ENCODE data around the gene COL4A1.

Gene COL4A1

DNA sequence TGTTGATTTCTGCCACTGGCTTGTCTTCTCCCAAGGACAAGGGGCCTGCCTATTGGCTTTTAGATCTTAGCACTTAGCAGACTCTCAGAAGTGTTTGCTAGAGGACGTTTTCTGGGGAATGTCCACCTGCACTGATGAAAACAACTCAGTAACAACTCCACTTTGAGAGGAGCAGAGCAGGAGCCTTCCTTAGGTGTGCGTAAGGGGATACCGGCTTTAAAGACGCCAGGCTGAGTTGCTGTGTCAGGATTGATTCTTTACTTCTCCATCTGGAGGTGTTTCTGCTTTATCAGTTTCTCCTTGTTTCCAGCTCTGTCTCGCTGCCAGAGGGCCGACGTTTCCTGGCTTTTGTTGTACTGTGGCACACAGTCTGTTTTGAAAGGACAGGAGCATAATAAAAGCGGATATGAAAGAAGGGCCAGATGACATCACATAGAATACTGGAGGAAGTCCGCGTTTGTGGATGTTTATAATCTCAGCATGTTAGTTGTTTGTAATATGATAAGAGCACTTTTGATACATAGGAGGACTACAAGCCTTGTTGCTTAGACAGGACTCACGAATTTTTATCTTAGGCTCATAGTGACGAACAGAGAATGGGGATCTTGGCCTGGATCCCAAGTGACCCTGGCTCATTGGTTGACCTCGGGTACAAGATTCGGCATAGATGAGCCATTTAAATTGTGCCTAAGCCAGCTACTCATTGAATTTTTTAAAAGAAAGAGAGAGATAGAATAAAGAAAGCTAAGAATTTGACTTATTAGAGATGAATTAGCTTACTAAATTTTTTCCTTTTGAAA lies 34.7 kb upstream of the COL4A1 start:
- DNase-seq (ENCODE audit: low read depth in 1 of 2, low spot score in 1 of 2) = no peak

DNA sequence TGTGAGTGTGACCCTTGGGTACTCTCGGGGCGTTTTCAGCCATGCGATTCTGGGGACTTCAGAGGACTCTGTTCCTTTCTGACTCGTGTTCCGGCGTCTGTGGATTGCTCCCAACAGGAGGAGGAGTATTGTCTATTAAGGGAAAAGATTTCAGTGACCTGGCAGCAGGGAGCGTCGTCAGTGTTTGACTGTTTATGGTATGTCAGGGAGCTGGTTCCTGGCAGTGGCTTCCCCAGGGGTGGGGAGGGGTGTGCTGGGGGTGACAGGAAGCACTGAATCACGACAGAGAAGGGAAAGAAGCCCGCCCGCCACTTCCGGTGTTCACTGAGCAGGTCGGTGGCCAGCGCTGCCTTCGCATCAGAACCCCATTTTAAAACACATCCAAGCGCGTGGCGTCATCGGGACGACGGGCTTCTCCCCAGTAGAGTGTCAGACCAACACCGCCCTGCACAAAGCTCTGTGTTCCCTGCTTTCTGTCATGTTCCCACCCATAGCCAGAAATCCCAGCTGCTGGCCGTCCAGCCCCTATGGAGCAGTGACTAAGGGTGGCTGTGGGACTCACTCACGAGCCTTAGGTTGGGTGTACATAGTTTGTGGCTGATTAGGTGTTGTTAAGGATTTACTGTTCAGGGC lies 34.0 kb upstream of the COL4A1 start:
- peak in 1 of 2 donors; percentile 5 for DNase-seq (ENCODE audit: low read depth in 1 of 2, low spot score in 1 of 2)

DNA sequence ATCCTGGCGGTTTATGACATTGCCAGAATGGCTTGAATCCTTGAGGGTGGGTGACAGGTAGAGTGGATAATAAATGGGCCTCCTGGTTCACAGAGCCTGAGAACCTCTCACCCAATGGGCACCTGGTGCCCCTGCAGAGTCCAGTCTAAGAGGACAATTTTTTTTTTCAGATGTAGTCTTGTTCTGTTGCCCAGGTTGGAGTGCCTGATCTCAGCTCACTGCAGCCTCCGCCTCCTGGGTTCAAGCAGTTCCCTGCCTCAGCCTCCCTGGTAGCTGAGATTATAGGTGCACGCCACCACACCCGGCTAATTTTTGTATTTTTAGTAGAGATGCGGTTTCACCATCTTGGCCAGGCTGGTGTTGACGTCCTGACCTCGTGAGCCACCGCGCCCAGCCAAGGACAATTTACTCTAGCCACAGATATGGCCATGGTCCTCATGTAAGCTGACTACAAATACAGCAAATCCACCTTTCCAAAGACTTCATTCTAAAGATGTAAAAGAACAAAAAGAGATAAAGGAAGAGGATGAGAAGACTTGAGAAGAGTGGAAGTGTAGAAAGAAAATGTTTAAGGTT lies 33.1 kb upstream of the COL4A1 start:
- no peak for DNase-seq (ENCODE audit: low read depth in 1 of 2, low spot score in 1 of 2)

DNA sequence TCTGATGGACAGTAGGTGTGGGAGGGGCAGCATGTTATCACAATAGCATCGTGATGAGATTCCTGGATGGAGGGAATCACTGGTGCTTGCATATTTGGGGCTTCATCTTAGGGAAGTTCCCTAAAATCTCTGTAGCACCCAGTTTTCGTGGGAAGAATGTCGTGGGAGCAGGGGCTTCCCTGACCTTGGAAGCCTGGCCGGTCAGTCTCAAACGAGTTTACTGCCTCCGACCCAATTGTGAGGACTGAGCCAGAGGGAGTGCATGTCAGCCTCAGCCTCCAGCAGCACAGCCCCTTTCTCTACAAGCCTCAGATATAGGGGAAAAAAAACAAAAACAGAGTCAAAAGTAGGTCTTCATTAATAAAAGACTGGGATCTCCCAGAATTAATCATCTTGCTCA lies 32.3 kb upstream of the COL4A1 start:
- no peak for DNase-seq (ENCODE audit: low read depth in 1 of 2, low spot score in 1 of 2)

DNA sequence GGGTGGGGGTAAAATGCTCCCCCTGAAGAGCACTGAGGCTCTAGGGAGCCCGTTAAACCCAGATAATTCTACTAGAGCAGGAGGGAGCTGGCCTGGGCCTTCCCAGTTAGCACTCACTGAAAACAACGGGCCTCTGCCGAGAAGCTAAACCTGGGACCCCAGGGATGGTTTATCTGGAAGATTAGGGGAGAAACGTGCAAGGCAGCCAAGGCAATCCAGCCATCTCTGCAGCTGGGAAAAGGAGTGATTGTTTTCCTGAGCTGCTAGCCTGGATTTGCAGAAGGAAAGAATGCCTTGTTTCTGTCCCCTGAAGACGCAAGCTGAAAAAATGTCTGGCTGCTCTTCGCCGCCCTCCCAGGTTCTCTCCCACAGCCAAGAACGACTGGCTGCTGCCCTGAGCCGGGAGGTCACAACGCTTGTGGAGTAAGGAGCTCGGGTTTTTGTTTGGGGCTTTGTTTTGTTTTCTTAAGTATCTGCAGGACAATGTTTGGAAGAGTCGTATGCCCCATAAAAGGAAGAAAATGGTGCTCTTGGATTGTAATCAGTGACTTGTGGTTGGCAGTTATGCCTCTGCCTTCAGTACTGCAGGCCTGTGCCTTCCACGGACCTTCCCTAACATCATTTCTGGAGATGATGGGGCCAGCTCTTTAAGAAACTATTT lies 31.6 kb upstream of the COL4A1 start:
- no peak for DNase-seq (ENCODE audit: low read depth in 1 of 2, low spot score in 1 of 2)

DNA sequence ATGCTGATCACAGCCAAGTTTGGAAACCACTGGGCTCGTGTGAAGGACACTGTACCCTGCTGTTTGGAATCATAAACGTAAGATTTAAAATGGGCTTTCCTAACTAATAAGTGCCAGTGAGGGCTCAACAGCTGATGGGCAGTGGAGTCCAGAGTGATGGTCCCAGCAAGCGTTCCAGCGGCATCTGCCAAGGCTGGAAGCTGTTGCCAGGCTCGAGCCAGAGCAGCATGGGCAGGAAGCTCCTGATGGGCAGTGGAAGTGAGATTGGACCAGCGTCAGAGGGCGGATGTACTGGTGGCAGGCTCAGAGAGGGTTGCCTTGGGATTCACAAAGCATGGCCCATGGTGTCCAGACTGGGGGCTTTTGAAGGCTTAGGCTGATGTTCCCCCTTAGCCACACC lies 30.3 kb upstream of the COL4A1 start:
- DNase-seq (ENCODE audit: low read depth in 1 of 2, low spot score in 1 of 2) = no peak

DNA sequence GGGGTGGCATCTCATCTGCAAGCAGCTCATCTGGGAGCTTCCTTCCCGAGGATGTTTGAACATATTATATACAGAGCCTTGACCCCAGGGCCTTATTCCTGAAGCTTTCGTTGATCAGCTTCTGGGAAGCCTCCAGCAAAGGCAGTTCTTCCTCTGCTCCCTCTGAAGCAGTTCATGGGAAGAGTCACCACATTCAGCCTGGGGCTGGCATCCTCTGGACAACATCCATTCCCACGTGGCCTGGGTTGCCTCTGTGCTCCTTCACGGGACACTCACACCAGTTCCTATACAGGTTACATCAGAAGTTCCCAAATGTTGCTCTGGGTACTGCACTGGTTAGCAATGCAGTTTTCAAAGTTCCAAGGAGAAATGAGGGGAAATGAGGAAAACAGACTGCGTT lies 29.7 kb upstream of the COL4A1 start:
- no peak for DNase-seq (ENCODE audit: low read depth in 1 of 2, low spot score in 1 of 2)

DNA sequence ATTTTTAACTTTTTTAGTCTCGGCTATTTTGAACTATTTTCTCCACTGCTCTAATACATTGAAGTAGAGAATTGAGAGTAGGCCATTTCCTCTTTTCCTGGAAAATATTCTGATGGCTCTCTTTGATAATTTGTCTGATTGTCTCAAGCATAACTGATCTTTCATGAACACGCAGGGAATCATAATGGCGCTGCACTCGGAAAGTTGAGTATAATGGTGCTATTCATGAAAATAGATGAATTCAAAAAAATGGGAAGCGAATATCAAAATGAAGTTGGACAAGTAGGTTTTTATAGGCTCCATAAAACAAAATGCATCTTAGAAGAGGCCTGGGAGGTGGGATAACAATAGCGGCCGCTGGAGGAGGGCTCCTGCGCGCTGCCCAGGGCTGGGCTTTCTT lies 29.2 kb upstream of the COL4A1 start:
- DNase-seq (ENCODE audit: low read depth in 1 of 2, low spot score in 1 of 2) = no peak

DNA sequence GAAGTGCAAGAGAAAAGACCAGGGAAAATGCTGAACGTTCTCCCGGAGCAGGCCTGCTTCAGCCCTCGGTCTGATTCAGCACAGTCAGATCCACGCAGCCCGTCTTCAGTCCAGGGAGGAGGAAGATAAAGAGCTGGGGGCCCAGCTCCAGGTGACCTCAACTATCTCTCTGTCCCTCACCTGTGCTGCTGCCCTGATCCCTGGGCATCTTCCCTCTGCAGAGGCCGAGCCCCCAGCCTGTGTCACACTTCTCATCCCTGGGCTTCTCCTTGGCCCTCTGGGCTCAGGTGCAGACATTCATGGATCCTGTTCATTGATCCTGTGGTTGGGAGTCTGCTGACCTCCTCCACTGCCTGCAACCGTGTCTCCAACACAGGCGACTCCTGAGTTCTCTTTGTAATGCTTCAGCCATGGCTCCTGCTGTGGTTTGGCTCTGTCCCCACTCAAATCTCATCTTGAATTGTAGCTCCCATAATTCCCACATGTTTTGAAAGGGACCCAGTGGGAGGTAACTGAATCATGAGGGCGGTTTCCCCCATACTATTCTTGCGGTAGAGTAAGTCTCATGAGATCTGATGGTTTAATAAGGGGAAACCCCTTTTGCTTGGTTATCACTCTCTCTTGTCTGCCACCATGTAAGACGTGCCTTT lies 28.0 kb upstream of the COL4A1 start:
- no peak for DNase-seq (ENCODE audit: low read depth in 1 of 2, low spot score in 1 of 2)

DNA sequence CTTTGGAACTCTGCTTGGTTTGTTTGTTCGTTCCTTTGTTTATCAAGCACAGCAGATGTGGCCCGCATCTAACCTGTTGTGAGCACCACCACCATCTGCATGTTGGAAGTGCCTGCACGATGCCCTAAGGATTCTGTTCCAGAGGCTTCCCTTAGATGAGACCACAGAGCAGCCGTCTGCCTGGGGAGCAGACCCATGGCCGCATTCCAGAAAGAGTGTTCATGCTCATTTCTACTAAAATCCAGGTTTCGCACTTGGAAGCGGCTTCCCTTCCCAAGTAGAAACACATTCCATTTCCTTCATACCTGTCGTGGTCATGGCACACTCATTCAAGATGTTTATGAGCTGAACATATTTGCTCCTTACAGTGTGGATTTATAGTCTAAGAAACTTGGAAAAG lies 27.3 kb upstream of the COL4A1 start:
- DNase-seq (ENCODE audit: low read depth in 1 of 2, low spot score in 1 of 2) = no peak

DNA sequence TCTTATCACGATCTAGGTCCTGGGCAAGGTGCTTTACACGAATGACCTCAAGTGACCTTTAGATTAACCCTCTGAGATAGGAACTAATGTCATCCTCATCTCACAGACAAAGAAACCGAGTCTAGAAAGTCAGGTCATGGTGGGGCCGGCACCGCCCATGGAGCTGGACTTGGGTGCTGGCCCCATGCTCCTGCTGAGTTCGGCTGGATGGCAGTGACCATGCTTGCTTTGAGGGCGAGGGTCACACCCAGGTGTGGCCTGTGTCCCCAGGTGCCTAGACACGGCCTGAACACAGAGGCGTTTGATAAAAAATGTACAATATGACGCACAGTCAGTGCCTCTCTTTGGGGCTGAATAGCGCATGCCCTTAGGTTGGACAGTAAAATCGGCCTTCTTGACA lies 26.9 kb upstream of the COL4A1 start:
- no peak for DNase-seq (ENCODE audit: low read depth in 1 of 2, low spot score in 1 of 2)

DNA sequence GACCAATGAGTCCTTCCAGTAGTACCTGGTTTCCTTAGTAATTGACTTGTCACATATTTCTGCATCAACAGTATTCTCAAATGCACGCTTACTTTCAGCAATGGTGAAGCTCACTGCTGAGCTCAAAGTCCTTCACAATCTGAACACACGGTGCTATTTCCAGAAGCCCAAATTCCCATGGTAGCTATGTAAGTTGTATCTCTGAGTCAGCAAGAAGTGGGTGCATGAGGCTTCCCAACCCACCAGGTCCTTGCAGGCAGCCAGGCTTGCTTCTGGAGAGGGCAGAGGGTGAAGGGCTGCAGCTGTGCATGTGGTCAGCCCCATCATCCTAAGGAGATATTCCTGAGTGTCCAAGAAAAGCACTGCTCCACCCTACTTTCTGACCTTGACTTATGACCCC lies 25.8 kb upstream of the COL4A1 start:
- no peak for DNase-seq (ENCODE audit: low read depth in 1 of 2, low spot score in 1 of 2)

DNA sequence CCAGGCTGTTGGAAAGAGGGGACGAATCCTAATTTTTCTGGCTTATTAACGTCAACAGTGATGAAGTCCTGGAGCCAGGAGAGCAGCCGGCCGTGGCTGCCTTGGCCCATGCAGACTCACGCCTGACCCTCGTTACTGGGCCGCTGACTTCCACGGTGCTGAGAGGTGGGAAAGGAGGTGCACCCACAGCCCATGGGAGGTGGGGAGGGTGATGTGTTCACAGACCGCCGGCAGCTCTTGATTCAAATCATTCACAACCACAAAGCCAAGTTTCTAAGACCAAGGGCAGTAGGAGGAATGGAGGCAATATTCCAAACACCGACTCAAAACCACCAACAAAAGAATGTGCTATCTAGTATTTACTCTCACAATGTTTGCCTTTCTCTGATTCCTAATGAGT lies 24.4 kb upstream of the COL4A1 start:
- no peak for DNase-seq (ENCODE audit: low read depth in 1 of 2, low spot score in 1 of 2)

DNA sequence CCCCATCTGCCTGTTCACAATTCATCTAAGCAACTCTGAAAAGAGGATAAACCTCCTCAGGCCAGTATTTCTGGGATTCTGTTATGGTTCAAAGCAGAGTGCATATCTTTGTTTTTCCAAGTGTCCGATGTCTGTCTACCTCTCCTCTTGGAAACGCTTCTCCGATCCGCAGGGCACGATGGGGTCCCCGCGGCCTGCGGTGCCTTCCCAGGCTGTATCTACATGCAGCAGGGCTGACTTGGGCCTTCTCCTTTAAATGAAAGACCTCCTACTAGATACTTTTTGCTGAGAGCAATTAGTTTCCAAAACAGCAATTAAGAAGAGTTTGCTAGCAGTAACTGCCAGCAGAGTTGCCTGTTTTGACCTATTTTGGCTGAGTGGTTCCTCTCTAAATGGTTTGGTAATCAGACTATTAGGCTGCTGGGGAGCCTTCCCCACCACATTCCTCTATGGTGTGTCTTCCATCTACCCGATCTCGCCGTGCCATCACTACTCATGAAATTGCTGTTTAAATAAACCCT lies 23.6 kb upstream of the COL4A1 start:
- DNase-seq (ENCODE audit: low read depth in 1 of 2, low spot score in 1 of 2) = no peak

DNA sequence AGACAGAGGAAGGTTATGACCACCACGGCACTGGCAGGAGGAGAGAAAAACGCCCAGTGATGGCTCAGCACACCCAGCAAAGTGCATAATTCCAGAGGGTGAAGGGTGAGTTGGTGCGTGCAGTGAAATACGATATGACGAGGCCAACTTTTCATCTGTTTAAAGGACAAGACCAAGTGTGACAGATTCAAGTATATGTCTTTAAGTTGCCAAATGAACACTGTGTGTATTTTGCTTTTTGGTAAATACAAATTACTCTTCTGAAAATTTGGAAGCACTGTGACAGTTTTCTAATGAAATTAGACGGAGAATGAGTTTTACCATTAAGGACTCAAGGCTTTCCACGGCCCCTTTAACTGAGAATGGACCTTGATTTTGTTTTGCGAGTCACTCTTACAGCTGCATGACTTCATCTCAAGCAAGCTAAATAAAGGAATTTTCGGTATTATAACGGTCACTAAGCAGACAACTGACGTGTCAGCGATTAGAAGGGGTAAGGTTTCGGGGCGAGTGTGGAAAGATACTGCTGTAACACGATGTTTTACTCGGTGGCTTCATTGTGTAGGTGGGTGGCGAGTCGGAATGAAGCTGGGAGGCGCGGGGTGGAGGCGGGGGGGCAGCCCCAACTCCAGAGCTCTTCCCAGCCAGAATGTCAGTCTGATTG lies 23.0 kb upstream of the COL4A1 start:
- DNase-seq (ENCODE audit: low read depth in 1 of 2, low spot score in 1 of 2) = no peak

DNA sequence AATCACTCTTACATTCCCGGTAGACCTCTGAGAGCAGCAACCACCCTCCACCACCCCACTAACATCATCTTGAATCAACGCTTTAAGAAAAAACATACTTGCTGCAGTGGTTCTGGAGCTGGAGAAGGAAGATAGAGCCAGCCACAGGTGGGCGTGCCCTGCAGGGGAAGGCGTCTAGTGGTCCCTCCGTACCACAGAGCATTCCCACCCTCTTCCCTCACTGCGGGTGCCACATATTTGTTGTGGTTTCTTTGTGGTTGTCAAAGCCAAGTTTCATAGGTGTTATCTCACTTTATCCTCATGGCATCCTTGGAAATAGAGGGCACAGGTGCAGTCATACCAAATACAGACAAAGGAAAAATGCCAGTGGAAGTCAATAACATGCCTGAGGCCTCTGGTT lies 22.3 kb upstream of the COL4A1 start:
- DNase-seq (ENCODE audit: low read depth in 1 of 2, low spot score in 1 of 2) = no peak

DNA sequence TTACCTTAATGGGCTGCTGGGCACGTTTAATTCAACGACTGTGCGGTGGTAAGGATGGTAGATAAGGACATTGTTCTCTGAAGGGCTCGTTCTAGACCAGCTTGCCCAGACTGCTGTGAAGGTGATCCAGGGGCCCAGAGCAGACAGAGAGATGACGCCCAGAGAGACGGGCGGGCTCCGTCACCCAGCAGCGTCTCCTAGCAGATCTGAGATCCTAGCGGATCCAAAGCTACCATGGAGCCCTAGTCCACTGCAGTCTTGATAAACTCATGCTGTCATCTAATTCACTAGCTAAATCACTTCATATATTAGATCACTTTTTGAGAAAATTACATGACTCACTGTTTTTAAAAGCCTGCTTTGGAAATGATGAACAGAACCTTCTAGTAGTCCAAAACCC lies 21.6 kb upstream of the COL4A1 start:
- no peak for DNase-seq (ENCODE audit: low read depth in 1 of 2, low spot score in 1 of 2)

DNA sequence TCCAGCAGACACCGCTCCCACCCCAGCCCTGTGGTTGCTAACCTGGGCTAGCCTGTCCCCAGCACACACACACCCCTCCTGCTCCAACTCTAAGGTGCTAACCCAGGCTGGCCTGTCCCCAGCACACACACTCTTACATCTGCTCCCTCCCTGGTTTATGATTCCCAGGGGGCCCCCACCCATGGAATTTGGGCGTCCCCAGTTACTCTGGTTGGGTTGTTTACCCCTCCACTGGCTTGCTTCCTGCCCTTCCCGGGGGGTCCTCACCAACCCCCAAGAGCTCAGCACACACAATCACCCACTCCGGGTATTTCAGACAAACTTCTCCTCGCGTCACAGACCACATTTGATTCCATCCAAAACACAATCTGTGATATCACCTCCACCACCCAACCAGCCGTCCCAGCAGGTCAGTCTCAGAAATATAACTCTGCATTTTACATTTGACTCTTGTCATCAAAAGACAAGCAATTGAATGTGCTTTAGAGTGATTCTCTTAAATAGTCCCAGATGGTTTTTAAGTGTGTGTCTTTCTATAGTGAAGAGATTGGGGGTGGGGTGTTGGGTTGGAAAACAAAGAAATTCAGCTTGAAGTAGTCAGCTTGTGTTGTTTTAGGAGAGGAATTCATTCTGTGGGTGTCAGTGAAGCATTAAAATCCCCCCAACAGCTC lies 20.2 kb upstream of the COL4A1 start:
- no peak for DNase-seq (ENCODE audit: low read depth in 1 of 2, low spot score in 1 of 2)

DNA sequence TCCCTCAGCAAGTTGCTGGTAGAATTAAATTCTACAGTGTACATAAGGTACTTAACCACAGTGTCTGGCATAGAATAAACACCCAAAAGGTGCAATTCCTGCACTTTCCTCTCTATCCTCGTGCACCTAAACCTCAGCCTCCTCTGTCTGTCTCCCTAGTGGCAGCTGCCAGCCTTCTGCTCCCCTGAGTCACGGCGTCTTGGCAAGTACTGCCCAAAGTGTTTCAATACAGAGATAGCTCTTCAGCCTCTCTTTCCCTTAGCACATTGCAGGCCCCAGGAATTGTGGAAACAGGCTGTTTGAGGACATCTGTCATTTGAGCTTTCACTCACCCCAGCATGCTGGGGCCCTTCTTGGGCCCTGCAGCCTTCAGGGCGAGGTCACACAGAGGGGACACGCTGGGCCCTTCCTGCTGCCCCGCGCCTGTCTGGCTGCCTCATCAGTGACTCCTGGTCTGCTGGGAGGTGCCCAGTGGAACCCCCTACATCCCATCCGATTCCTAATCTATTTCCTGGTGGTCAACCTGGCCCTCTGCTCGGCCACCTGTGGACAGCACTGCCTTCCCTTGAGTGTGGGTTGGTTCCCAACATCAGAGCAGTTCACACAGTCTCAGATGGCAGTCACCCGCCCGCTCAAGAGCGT lies 19.4 kb upstream of the COL4A1 start:
- DNase-seq (ENCODE audit: low read depth in 1 of 2, low spot score in 1 of 2) = no peak

Data from activated T-helper 1 cell treated with anti-CD3 and anti-CD28 coated beads, Interleukin-2, amount 50 U/mL, for 16 hours (primary cell).